Tibial artery (tissue), 4 donors: ENCODE results near the gene ZNF181.

Source experiments
- DNase-seq, 2 donors: peaks; one replicate each; pipeline ENCODE4 v3.0.0-alpha.2; 2019
- H3K27ac ChIP-seq, 2 donors: fragments of 200-600 bp; sonication (generic) in 1 of 2; 1 replicate in 1 of 2; 2 replicates in 1 of 2; pipeline ENCODE4 v1.5.1; 2018 to 2019; ENCODE audit warnings: mild to moderate bottlenecking in 1 of 2
- H3K27me3 ChIP-seq, 2 donors: fragments of 200-600 bp; sonication (generic) in 1 of 2; one replicate each; pipeline versions ENCODE4 v1.5.1 to v1.6.0; 2016 to 2019
- H3K36me3 ChIP-seq, 3 donors: fragments of 200-600 bp; sonication (generic) in 2 of 3; one replicate each; pipeline ENCODE4 v1.5.1; 2016 to 2019; ENCODE audit warnings: mild to moderate bottlenecking in 2 of 3
- H3K4me1 ChIP-seq, 4 donors: fragments of 200-600 bp; sonication (generic) in 2 of 4; 1 replicate in 3 of 4; 2 replicates in 1 of 4; pipeline ENCODE4 v1.5.1; 2016 to 2019
- H3K4me3 ChIP-seq, 2 donors: fragments of 200-600 bp; sonication (generic) in 1 of 2; 1 replicate in 1 of 2; 2 replicates in 1 of 2; pipeline ENCODE4 v1.5.1; 2018 to 2019; ENCODE audit warnings: mild to moderate bottlenecking in 2 of 2
- H3K9me3 ChIP-seq, 3 donors: fragments of 200-600 bp; sonication (generic) in 1 of 3; one replicate each; pipeline ENCODE4 v1.5.1; 2016 to 2019
- CTCF ChIP-seq, 2 experiments: fragments of 200-600 bp in 1 of 2; fragments of 450-650 bp in 1 of 2; IDR thresholded peaks; one replicate each; pipeline ENCODE4 v1.5.1; 2017 to 2019; ENCODE audit warnings: antibody characterized with exemption in 2 of 2, mild to moderate bottlenecking in 1 of 2, moderate library complexity in 1 of 2
- intact Hi-C: fragments of 100-400 bp; cut with DNase I; formaldehyde crosslinking; loops from one replicate; pipeline ENCODE4 v1.15.0; 2023; ENCODE audit warnings: low total_unique reads

ZNF181 gene

GRCh38 chr19:34788074-34788473 lies 54.0 kb downstream of the ZNF181 start:
- DNase-seq: no peak
- intact Hi-C loops: no loop called here
- Histone ChIP-seq H3K36me3 (no peaks in the 10 kb centered on the region), H3K4me1 (no peaks in the 10 kb centered on the region), H3K9me3 (no peaks in the 10 kb centered on the region), H3K4me3 (no peak overlapping the region), H3K27me3 (peaks cover 0 to 3% of the 10 kb centered on the region in 2 donors), H3K27ac (no peak overlapping the region)
- no peak for TF ChIP-seq CTCF (IDR thresholded peaks at IDR 0.05)

- TF ChIP-seq CTCF (IDR thresholded peaks at IDR 0.05): no peak
- intact Hi-C loops: no loop called here
- Histone ChIP-seq H3K4me3 (no peak overlapping the region), H3K36me3 (no peaks in the 10 kb centered on the region), H3K27me3 (no peaks in the 10 kb centered on the region), H3K27ac (no peak overlapping the region), H3K4me1 (no peaks in the 10 kb centered on the region), H3K9me3 (no peaks in the 10 kb centered on the region)
- DNase-seq: no peak
Observed at GRCh38 chr19:34793565-34793964, 59.5 kb downstream of the ZNF181 start.

DNA sequence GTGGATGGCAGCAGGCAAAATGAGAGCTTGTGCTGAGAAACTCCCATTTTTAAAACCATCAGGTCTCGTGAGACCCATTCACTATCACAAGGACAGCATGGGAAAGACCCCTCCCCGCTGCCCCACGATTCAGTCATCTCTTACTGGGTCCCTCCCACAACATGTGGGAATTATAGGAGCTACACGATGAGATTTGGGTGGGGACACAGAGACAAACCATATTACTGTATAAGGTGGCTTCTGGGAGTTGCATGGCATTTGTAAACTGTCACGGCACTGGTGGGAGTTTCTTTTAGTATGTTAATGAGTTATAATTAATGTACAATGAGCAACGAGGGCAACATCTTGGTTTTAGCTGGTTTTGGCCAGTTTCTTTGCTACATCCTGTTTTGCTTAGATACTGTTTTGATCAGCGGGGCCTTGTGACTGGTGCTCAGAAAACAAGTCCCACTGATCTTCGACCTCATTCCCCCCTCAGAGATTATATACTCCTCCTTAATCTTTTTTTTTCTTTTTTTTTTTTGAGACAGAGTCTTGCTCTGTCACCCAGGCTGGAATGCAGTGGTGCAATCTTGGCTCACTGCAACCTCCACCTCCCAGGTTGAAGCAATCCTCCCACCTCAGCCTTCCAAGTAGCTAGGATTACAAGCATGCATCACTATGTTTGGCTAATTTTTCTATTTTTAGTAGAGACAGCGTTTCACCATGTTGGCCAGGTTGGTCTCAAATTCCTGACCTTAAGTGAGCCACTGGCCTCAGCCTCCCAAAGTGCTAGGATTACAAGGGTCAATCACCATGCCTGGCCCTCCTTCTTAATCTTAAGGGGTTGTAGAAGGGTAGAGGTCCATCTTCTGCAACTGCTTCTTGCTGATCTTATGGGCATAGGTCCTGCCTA lies 60.3 kb downstream of the ZNF181 start:
- intact Hi-C loops: no loop called here
- Histone ChIP-seq H3K9me3 (no peaks in the 10 kb centered on the region), H3K4me3 (no peak overlapping the region), H3K27ac (no peak overlapping the region), H3K36me3 (no peaks in the 10 kb centered on the region), H3K27me3 (no peaks in the 10 kb centered on the region), H3K4me1 (no peaks in the 10 kb centered on the region)
- no peak for TF ChIP-seq CTCF (IDR thresholded peaks at IDR 0.05)
- no peak for DNase-seq
